Esophagus muscularis mucosa (tissue), 4 donors: ENCODE data around the gene NEDD9. TPM values are rescaled to one million over a fixed set of nuclear protein-coding genes. Genes with fewer than 3 reads are reported as not detected.

Source experiments
- DNase-seq: peaks from one replicate; pipeline ENCODE4 v3.0.0-alpha.2; 2017; ENCODE audit errors: extremely low spot score
- H3K27ac ChIP-seq, 4 donors: fragments of 200-600 bp; sonication (generic); replicated peaks in 1 of 4; 1 replicate in 3 of 4; 2 replicates in 1 of 4; pipeline ENCODE4 v1.5.1; 2016 to 2019; ENCODE audit warnings: mild to moderate bottlenecking in 1 of 4
- H3K27me3 ChIP-seq, 4 donors: fragments of 200-600 bp; sonication (generic); one replicate each; pipeline versions ENCODE4 v1.5.1 to v1.6.0; 2016 to 2019
- H3K36me3 ChIP-seq, 4 donors: fragments of 200-600 bp; sonication (generic); one replicate each; pipeline ENCODE4 v1.5.1; 2016 to 2019
- H3K4me1 ChIP-seq, 4 donors: fragments of 200-600 bp; sonication (generic); one replicate each; pipeline ENCODE4 v1.5.1; 2016 to 2019
- H3K4me3 ChIP-seq, 4 donors: fragments of 200-600 bp; sonication (generic); 1 replicate in 2 of 4; 2 replicates in 2 of 4; pipeline ENCODE4 v1.5.1; 2016 to 2019; ENCODE audit warnings: mild to moderate bottlenecking in 4 of 4, moderate library complexity in 1 of 4
- H3K9me3 ChIP-seq, 4 donors: fragments of 200-600 bp; sonication (generic); 1 replicate in 3 of 4; 2 replicates in 1 of 4; pipeline ENCODE4 v1.5.1; 2016 to 2019
- CTCF ChIP-seq, 3 experiments: fragments of 200-600 bp in 2 of 3; fragments of 450-650 bp in 1 of 3; sonication (generic) in 2 of 3; IDR thresholded peaks; one replicate each; pipeline ENCODE4 v1.5.1; 2017 to 2019; ENCODE audit warnings: antibody characterized with exemption in 3 of 3, mild to moderate bottlenecking in 2 of 3, moderate library complexity in 1 of 3
- EP300 ChIP-seq: sonication (generic); formaldehyde crosslinking; IDR thresholded peaks from one replicate; pipeline ENCODE4 v1.6.1; 2017; ENCODE audit warnings: antibody characterized with exemption
- POLR2A ChIP-seq: fragments of 450-650 bp; IDR thresholded peaks from one replicate; pipeline ENCODE4 v1.6.1; 2017; ENCODE audit warnings: antibody characterized with exemption, moderate library complexity, mild to moderate bottlenecking, low read depth
- POLR2AphosphoS5 ChIP-seq, 2 donors: sonication (generic); formaldehyde crosslinking; IDR thresholded peaks; one replicate each; pipeline ENCODE4 v1.6.1; 2017; ENCODE audit warnings: antibody characterized with exemption in 2 of 2
- WGBS: methylation state at CpG from one replicate; pipeline ENCODE4 v1.1.5; 2018; 5-methylcytosine and 5-hydroxymethylcytosine counted together
- intact Hi-C: fragments of 100-400 bp; cut with DNase I; formaldehyde crosslinking; loops from one replicate; pipeline ENCODE4 v1.15.1; 2023
- total RNA-seq, 4 donors: library from RNA; depleted of rRNA; stranded (reverse); fragments of >200 nt; gene quantifications; one replicate each; pipeline versions ENCODE4 v1.1.0 to v1.2.1, GENCODE V29; 2016

Gene NEDD9
- total RNA-seq, 4 donors from 2014 or later, result 18.3 to 47.2 (median 32.9) TPM

- TF ChIP-seq POLR2A (no peak), EP300 (no peak), POLR2AphosphoS5 (IDR thresholded peaks at IDR 0.05) (no peak), CTCF (IDR thresholded peaks at IDR 0.05) (no peak)
- Histone ChIP-seq H3K27ac (no peak overlapping the region), H3K9me3 (no peaks in the 10 kb centered on the region), H3K36me3 (no peaks in the 10 kb centered on the region), H3K27me3 (no peaks in the 10 kb centered on the region), H3K4me1 (peaks cover 0 to 5% (median 4%) of the 10 kb centered on the region in 4 donors), H3K4me3 (no peak overlapping the region)
- intact Hi-C loops, result no loop called here
- DNase-seq, result no peak
- WGBS, result 96% methylated on average over 8 of the region's 8 CpGs
Observed at GRCh38 chr6:11142296-11143027, 90.0 kb downstream of the NEDD9 start.

GRCh38 chr6:11141295-11141694 lies 91.2 kb downstream of the NEDD9 start:
- 89% methylated on average over 3 of the region's 3 CpGs for WGBS
- no peak for DNase-seq
- no peak overlapping the region for H3K4me3 ChIP-seq
- H3K27me3 ChIP-seq, result no peaks in the 10 kb centered on the region
- intact Hi-C loops, result no loop called here
- H3K4me1 ChIP-seq, result peaks cover 0 to 5% (median 4%) of the 10 kb centered on the region in 4 donors
- no peaks in the 10 kb centered on the region for H3K9me3 ChIP-seq
- H3K36me3 ChIP-seq, result no peaks in the 10 kb centered on the region
- H3K27ac ChIP-seq, result no peak overlapping the region
- TF ChIP-seq POLR2A (no peak), EP300 (no peak), POLR2AphosphoS5 (IDR thresholded peaks at IDR 0.05) (no peak), CTCF (IDR thresholded peaks at IDR 0.05) (no peak)

- peaks cover 0 to 5% (median 4%) of the 10 kb centered on the region in 4 donors for H3K4me1 ChIP-seq
- H3K27me3 ChIP-seq, result no peaks in the 10 kb centered on the region
- peaks cover 4 to 11% (median 6%) of the 10 kb centered on the region in 4 donors for H3K36me3 ChIP-seq
- TF ChIP-seq CTCF (IDR thresholded peaks at IDR 0.05), result no peak
- TF ChIP-seq POLR2A, result no peak
- TF ChIP-seq EP300, result no peak
- no peak for TF ChIP-seq POLR2AphosphoS5 (IDR thresholded peaks at IDR 0.05)
- 73% methylated on average over 3 of the region's 3 CpGs for whole genome bisulfite sequencing
- intact Hi-C loops, result no loop called here
- H3K27ac ChIP-seq, result no peak overlapping the region
- no peaks in the 10 kb centered on the region for H3K9me3 ChIP-seq
- no peak for DNase-seq
- no peak overlapping the region for H3K4me3 ChIP-seq
Observed at GRCh38 chr6:11140056-11140455, 92.4 kb downstream of the NEDD9 start.

GRCh38 chr6:11139051-11139960 lies 93.2 kb downstream of the NEDD9 start:
- DNase-seq, result no peak
- peaks cover 9 to 17% (median 13%) of the 10 kb centered on the region in 4 donors for H3K36me3 ChIP-seq
- TF ChIP-seq POLR2A (no peak), CTCF (IDR thresholded peaks at IDR 0.05) (no peak), EP300 (no peak), POLR2AphosphoS5 (IDR thresholded peaks at IDR 0.05) (no peak)
- WGBS, result 92% methylated on average over 3 of the region's 3 CpGs
- no peaks in the 10 kb centered on the region for H3K9me3 ChIP-seq
- intact Hi-C loops, result no loop called here
- no peak overlapping the region for H3K27ac ChIP-seq
- no peak overlapping the region for H3K4me3 ChIP-seq
- H3K4me1 ChIP-seq, result peaks cover 0 to under 1% (median 0%) of the 10 kb centered on the region in 4 donors
- no peaks in the 10 kb centered on the region for H3K27me3 ChIP-seq
